GM21367 (cell line): ENCODE data around the gene SLC13A5.
"Not testable (repeated sequence)": the region's sequence is repeated elsewhere in the genome, so short reads cannot be mapped to it uniquely, and the experiment has no call there.

ENCODE experiments used
- ATAC-seq: cut with Tn5 transposase; IDR thresholded peaks from one replicate; pipeline ENCODE4 v1.9.1; 2021; ENCODE audit not compliant: unreplicated experiment

The SLC13A5 gene

DNA sequence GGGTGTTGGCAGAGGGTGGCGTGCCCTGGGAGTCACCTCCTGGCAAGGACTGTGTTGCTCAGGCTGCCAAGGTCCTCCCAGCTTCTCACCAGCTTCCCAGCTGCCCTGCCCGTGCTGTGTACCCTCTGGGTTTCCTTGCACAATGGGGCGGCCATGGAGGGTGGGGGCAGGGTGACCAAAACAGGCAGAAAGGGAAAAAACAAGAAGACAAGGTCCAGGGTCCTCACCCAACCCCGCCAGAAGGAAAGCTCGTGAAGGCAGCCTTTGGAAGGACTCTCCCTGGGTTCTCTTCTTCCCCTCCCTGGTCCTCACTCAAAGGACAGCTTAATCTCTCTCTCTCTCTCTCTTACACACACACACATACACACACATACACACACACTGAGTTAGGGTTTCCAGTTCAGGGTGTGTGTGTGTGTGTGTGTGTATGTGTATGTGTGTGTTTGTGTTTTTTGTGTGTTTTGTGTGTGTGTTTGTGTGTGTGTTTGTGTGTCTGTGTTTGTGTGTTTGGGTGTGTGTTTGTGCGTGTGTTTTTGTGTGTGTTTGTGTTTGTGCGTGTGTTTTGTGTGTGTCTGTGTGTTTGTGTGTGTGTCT, 2.0 kb downstream of the SLC13A5 start:
- no peak for ATAC-seq

DNA sequence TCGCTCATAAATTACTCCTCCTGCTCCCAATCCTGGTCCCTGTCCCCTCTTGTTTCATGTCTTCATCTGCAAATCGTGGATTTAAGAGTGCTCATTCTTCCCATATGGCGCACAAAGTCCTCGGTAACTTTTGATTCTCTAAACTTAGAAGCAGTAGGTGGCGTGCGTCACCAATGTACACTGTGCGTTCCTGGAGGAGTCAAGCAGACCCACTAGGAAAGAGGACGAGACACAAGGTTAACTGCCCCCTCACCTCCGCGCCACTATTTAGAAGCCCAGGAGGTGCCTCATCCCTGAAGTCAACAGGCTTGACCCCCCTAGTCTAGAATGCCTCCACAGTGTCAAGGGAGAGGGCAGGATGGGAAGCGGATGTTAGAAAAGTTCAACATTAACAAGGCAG, 2.9 kb downstream of the SLC13A5 start:
- no peak for ATAC-seq

DNA sequence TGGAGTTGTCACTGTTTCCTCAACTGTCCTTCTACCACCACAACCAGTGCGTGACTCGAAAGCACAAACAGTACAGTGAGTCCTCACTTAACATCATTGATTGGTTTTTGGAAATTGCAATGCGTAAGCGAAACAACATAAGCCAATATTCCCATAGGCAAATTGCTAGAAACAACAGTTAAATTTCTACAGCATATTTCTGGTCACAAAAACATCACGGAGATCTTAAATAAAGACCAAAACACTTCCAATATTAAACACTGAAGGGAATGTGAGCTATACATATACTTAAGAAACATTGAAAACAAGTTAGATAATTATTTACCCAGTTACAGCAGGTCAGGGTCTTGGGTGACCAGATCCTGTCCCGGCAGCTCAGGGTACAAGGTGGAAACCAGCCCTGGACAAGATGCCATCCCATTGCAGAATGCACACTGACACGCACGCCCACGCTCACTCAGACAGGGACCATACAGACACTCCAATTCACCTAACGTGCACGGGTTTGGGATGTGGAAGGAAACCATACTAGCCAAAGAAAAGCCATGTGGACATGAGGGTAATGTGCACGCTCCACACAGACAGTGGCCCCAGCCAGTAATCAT, 4.7 kb downstream of the SLC13A5 start:
- no peak for ATAC-seq

DNA sequence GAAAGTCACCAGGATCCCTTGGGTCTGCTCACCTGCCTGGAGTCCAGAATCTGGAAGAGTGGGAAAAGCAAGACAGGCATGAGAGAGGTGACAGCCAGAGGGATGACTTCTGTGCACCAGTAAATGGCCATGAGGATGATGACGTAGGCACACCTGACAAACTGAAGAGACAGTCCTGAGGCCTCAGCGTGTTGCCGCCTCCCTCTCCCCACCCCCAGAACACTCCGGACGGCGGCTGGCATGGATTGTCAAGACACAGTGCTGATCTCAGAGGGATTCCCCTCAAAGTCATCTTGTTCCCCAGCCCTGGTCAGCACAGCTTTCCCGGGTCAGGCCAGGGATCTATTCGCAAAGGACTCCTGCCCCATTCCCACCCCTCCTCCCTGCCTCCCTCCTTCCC, 6.2 kb downstream of the SLC13A5 start:
- ATAC-seq, result no peak

DNA sequence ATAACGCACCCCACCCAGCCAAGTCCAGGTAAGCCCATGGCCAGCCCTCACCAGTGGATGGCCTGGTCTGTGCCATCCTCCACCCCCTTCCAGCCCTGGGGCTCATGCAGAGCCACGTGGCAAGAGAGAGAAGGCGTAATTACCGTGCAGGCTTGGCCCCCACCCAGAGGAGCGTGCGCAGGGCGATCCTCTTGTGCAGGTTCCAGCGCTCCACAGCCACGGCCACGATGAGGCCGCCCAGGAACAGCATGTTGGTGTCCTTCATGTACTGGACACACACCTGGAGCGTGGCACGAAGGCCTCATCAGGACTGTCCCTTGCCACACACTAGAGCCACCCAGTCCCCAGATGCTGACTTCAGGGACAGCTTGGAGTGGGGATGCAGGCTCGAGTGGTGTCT, 6.7 kb downstream of the SLC13A5 start:
- ATAC-seq, result no peak

DNA sequence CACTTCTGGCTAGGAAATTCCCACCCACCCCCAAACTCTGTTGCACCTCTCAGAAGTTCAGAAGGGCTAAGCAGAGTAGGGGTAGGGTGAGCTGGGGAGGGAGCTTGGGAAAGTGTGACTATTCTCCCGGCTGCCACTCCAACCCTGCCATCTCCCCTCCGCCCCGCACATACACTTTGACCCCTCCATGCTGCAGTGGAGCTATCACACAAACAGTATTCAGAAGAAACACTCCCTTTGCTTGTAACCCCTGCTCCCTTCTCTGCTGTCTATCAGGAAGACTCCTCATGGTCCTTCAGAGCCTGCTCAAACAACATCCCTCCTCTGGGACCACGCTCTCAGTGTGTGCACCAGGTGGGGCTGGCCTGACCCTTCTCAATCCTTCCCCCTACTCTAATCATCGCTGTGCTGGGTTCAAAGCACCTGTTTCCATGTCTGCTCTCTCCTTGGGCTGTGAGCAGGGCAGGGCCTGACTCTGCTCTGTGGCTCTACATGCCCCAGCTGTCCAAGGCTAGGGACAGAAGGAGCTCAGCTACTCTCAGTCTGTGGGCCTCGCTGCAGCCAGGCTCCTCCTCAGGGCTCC, 8.6 kb downstream of the SLC13A5 start:
- no peak for ATAC-seq

DNA sequence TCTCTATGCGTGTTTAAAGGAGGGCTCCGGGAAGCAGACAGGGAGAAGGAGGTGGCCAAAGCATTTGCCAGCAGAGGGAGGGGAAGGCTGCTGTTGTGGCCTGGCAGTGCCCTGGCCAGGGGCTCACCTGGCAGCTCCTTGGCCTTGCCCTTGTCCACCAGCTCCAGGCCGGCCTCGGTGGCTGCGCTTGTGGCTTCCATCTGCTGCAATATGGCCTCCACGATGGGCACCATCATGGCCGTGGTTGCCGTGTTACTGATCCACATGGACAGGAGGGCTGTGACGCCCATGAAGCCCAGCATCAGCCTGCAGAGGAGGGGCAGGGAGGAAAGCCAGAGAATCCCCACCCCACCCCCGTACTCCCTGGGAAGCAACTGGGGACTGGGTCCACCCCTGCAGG, 9.4 kb downstream of the SLC13A5 start:
- ATAC-seq, result no peak

DNA sequence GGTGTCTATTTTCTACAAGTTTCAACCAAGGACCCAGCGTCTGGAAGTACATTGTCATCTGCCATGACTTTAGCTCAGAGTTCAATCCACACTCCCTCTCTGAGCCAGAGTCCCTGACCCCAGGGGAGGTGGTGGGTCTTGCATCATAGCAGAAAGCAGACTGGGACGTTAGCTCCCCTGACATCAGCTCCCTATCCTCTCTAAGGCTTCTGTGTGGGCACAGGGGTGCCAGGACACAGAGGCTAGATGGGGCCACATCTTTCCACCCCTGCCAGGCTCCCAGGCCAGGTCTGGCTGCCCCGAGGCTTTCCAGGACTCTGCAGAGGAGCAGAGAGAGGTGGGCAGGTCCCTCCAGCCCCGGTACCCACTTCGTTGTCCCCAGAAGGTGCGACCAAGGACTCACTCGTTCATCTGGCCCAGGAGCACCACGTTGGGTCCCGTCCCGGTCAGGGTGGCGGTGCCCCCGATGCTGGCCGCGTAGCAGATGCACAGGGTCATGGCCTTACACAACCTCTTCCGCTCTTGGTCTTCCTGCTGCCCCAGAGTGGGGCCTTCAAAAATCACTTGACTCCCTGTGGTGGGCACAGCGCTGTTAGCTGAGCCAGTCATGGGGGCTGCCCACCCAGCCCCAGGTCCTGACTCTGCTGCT, 10.5 kb downstream of the SLC13A5 start:
- no peak for ATAC-seq

DNA sequence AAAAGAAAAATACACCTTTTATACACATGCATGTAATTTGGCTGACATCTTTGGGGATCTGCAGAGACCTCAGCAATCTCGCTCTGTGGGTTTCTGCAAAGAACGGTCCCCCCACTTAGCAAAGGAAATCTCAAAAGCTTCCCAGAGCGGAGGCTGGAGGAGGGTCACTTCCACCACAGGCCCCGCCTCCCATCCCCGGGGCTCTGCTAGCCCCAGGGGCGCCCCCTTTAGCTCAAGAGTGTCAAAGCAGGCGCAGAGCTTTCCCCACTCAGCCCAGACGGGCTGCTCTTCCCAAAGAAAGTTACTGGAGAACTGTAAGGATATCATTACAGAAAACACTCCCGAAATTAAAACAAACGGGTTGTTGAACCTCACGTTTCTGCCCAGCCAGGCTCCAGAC, 11.4 kb downstream of the SLC13A5 start:
- no peak for ATAC-seq

DNA sequence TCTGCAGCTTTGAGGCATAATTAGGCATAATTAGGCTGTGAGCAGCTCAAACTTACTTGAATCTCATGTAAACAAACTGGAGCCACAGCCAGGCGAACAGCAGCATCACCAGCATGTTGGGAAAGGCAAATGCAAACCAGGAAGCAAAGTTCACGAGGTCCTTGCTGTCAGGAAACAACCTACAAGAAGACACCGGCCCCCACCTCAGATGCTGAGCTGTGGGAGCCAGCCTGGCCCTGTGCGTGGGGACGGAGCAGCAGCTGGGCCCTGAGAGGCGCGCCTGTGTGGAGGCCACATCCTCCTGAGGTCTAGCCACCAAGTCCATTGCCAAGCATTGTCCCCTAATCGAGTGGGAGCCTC, 12.2 kb downstream of the SLC13A5 start:
- ATAC-seq, result no peak

DNA sequence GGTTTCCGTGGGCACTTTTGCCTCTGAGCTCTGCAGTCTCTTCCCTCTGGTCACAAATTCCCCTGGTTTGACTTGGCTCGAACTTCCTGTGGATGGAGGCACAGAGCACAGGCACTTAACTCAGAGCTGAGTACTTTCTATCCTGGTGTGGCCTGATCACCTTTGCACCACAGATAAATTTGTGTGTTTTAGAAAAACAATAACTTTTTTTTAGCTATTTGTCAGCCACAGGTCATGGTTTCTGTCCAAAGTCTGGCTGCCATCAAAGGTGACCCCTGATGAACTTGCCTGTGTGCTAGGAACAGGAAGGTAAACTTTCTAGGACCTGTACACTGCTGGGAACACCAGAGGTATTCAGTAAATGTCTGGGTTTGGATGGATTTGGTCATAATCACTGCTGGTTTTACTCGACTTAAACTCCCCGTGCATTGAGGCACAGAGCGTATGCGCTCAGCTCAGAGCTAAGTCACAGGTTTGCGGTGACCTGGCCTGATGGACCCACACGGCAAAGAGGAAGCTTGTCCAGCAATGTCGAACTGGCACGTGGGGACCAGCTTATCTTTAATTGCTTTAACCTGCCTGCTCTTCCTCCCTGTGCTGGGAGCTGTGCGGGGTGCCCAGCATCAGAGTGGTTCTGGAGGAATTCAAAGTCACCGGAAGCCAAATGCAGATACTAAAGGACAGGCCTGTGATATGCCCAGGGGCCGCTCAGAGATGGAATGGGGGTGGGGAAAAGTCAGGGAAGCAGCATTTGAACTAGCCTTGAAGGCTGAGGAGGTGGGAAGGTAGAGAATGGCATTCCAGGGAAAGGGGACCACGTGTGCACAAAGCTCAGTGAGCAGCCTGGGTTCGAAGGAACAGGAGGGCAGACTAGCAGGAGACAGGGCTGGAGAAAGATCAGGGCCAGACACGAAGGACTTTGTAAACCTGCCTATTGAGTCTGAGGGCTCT, 12.9 kb downstream of the SLC13A5 start:
- no peak for ATAC-seq

DNA sequence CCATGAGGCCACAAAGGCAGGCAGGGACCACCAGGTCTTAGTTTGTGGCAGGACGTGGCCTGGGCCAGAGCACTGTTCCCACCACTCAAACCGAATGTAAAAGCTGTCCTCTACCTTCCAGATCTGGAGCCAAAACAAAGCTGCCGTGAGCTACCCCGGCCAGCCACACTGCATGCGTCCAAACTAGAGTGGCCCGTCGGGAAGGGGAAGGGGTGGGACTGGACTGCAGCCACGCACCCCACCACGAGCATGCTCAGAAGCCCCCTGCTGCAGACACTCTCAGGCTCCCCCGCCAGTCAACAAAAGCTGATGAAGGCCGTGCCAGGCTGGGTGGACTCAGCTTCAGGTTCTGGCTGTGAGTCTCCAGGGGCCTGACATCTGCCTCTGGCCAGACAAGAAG, 15.2 kb downstream of the SLC13A5 start:
- no peak for ATAC-seq

DNA sequence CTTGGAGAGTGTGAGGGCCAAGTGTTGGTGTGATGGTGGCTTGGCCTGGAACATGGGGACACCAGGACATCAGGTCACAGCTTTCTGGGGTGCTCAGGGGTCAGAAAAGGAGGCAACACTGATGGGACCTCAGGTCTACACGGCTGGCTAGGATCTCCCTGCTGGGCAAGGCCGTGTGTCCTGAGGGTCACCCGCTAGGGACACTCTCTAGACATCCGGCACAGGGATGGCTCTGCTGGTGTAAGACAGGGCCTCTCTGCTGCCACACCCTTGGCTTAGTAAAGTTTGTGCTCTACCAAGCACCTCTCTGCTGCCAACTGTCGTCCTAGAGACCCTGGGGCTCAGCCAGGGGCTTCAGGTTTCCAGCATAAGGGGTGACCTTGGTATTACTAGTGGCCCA, 16.3 kb downstream of the SLC13A5 start:
- ATAC-seq, result no peak

DNA sequence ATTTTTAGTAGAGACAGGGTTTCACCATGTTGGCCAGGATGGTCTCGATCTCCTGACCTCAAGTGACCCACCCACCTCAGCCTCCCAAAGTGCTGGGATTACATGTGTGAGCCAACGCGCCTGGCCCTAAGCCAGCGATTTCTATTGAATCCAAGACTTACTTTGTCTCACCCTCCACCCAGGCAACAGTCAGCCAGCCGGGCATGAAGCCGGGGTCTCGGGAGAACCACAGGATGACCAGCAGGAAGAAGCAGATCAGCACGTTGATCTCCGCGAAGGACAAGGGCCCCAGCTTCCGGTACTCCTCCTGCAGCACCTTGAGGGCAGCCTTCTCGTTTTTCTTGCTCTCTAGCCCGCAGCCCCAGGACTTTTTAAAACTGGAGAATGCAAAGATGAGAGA, 17.6 kb downstream of the SLC13A5 start:
- ATAC-seq, result no peak

DNA sequence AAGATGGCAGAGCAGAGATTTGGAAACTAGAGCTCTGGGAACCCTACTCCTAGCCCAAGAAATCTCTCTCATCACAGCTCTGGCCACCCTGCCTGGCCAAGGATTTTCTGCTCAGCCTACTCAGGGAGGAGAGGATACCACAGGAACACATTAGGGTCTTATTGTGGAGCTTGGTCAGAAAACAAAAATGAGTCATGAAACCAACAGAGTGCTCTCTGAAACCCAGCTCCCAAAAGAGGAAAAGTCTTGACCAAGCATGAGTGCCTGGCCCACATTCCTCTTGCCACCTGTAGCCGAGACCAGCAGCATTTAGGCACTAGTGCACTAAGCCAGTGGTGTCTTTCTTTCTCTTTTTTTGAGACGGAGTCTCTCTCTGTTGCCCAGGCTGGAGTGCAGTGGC, 18.1 kb downstream of the SLC13A5 start:
- no peak for ATAC-seq

DNA sequence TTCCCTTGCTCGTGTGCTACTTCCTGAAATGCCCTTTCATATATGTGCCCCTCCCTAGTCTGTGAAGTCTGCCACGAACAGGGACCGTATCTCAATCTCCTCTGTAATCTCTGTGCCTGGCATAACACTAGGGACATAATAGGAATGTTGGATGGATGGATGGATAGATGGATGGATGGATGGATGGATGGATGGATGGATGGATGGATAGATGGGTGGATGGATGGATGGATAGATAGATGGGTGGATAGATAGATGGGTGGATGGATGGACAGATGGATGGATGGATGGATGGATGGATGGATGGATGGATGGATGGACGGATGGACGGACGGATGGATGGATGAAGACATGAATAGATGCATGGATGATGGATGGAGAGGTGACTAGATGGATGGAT, 21.2 kb downstream of the SLC13A5 start:
- ATAC-seq, result not testable (repeated sequence)

DNA sequence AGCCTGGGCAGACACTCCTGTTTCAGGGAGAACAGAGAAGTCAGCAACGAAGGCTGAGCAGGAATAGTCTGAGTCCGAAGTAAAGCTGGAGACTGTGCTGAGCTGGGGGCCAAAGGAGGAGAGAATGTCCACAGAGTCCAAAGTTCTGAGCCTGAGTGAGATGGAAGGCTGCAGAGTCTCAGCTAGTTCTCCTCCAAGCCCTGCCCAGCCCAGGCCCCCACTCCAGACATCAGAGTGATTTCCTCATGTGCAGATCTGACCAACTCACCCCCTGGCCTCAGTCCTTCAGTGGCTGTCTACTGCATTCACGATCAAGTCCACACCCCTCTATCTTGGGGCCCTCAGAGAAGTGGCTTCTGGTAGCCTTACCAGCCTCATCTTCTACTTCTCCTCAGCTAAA, 21.6 kb downstream of the SLC13A5 start:
- ATAC-seq, result no peak

DNA sequence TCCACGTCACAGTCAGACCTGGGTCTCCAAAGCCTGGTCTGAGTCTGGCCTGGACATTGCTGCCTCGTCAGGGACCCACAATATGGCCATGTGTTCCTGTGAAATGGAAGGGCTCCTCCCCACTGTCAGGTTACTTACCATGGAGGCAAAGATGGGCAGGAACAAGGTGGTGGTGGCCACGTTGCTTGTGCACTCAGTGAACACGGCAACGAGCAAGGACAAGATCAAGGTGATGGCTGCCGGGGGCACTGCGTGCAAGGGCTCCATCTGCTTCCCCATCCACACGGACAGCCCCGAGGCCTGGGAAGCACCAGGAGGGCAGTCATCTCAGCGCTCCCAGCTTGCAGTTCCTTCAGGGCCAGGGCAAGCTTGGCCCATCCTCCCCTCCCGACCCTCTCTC, 22.5 kb downstream of the SLC13A5 start:
- no peak for ATAC-seq

DNA sequence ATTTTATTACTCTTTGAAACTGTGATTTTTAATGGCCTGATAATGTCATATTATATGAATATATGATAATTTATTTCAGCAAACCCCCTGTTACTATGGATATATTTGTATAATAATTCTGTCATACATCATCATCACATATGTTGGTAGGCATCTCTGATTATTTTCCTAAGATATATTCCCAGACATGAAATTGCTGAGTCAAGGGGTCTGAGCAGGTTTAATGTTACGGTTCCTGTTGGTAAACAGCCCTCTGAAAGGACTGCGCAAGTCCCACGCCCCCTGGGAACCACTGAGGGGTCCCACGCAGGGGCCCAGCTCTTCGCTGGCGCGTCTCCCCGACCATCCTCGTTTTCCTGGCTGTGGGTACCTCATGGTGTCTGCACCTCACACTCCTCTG, 24.2 kb downstream of the SLC13A5 start:
- ATAC-seq, result no peak

DNA sequence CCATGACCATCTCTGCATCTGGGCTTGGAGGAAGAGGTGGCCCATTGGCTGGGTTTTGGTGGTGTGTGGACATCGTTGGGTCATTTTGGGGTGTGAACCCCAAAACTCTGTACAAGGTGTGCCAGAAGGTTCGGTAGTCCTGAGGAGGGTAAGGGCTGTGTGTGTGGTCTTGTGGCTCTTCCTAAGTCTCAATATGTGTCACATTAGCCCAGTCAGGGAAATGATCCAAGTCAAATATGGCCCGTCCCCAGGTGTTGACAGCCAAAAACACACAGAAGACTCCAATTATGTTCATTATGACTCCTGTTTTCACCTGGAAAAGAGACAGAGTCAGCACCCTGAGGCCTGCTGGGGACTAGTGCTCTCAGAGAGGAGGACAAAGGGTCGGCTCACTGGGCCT, 27.1 kb downstream of the SLC13A5 start:
- no peak for ATAC-seq
